ENCODE measurements around the gene HTR2B.

DNA sequence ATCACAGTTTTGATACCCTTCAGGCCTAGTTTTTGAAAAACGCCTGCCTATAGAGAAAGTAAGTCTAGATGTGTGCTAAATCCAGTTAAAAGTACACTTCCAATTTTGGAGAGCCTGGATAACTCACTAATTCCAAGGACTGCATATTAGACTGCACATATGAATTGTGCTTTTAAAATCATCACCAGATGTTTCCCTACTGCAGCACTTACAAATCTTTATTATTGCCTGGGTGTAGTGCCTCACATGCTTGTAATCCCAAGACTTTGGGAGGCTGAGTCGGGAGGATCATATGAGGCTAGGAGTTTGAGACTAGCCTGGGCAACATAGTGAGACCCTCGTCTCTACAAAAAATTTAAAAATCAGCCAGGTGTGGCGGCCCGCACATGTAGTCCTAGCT lies 35.9 kb upstream of the HTR2B start:
- TF ChIP-seq, protein P1, sequence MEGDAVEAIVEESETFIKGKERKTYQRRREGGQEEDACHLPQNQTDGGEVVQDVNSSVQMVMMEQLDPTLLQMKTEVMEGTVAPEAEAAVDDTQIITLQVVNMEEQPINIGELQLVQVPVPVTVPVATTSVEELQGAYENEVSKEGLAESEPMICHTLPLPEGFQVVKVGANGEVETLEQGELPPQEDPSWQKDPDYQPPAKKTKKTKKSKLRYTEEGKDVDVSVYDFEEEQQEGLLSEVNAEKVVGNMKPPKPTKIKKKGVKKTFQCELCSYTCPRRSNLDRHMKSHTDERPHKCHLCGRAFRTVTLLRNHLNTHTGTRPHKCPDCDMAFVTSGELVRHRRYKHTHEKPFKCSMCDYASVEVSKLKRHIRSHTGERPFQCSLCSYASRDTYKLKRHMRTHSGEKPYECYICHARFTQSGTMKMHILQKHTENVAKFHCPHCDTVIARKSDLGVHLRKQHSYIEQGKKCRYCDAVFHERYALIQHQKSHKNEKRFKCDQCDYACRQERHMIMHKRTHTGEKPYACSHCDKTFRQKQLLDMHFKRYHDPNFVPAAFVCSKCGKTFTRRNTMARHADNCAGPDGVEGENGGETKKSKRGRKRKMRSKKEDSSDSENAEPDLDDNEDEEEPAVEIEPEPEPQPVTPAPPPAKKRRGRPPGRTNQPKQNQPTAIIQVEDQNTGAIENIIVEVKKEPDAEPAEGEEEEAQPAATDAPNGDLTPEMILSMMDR (IDR thresholded peaks at IDR 0.05 in 2 of 3, conservative IDR thresholded peaks at IDR 0.05 in 1 of 3; ENCODE audit: borderline replicate concordance in 1 of 3, insufficient read depth in 1 of 3, low read depth in 2 of 3, low read length in 2 of 3) = no peak
- no peak for TF ChIP-seq RAD21 (IDR thresholded peaks at IDR 0.05; ENCODE audit: low read depth)
